ENCODE data around the gene CGREF1. TPM values are rescaled to one million over a fixed set of nuclear protein-coding genes. Genes with fewer than 3 reads are reported as not detected.
"Not testable (repeated sequence)": the region's sequence is repeated elsewhere in the genome, so short reads cannot be mapped to it uniquely, and the experiment has no call there.

The CGREF1 gene
- total RNA-seq, 1 experiment from 2014 or later: 2.1 TPM

DNA sequence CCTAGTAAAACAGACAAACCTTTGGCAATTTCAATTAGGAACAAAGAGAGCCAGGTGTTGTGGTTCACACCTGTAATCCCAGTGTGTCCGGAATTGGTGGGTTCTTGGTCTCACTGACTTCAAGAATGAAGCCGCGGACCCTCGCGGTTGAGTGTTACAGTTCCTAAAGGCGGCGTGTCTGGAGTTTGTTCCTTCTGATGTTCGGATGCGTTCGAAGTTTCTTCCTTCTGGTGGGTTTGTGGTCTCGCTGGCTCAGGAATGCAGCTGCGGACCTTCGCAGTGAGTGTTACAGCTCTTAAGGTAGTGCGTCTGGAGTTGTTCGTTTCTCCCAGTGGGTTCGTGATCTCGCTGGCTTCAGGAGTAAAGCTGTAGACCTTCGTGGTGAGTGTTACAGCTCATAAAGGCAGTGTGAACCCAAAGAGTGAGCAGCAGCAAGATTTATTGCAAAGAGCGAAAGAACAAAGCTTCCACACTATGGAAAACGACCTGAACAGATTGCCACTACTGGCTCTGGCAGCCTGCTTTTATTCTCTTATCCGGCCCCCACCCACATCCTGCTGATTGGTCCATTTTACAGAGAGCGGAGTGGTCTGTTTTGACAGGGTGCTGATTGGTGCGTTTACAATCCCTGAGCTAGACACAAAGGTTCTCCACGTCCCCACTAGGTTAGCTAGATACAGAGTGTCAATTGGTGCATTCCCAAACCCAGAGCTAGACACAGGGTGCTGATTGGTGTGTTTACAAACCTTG, 8.2 kb downstream of the CGREF1 start:
- H2AK5ac ChIP-seq (ENCODE audit: insufficient read length, low read length); H3K4me1 ChIP-seq (ENCODE audit: insufficient read depth, low read length); H3K4me2 ChIP-seq (ENCODE audit: insufficient read depth, insufficient read length, low read length); DNase-seq; H3K56ac ChIP-seq (ENCODE audit: insufficient read length, low read depth, low read length); H3K79me2 ChIP-seq (ENCODE audit: insufficient read depth, low read length); H3K36me3 Mint-ChIP-seq (ENCODE audit: insufficient read depth in 1 of 3, low read depth in 3 of 3); H3K27me3 Mint-ChIP-seq (ENCODE audit: low read depth); H4K5ac ChIP-seq (ENCODE audit: insufficient read length, low read depth, low read length); H2AFZ ChIP-seq (ENCODE audit: low read length); H3K4me1 Mint-ChIP-seq; H4K91ac ChIP-seq (ENCODE audit: insufficient read length, low read depth, low read length); H2BK120ac ChIP-seq (ENCODE audit: low read depth, low read length, poor library complexity, severe bottlenecking); H3K27ac ChIP-seq (ENCODE audit: insufficient read length, low read depth, low read length); H3K9me3 ChIP-seq (ENCODE audit: control insufficient read depth, low read depth, low read length); H3K23ac ChIP-seq (ENCODE audit: insufficient read length, low read depth, low read length); H2BK15ac ChIP-seq (ENCODE audit: low read depth, low read length); H2BK5ac ChIP-seq (ENCODE audit: insufficient read length, low read length); H3K27me3 ChIP-seq (ENCODE audit: insufficient read depth, low read length); H3K14ac ChIP-seq (ENCODE audit: insufficient read depth, low read length); H3K4me3 Mint-ChIP-seq; H3K9ac ChIP-seq (ENCODE audit: extremely low read depth, insufficient read length, low read length); H3T11ph ChIP-seq (ENCODE audit: low read length); H2BK20ac ChIP-seq (ENCODE audit: low read depth, low read length, poor library complexity, severe bottlenecking); H4K20me1 ChIP-seq (ENCODE audit: control insufficient read depth, insufficient read depth, insufficient read length); H4K8ac ChIP-seq (replicated peaks; ENCODE audit: insufficient read length, low read depth, low read length); H3K4ac ChIP-seq (ENCODE audit: low read depth, low read length); H3K23me2 ChIP-seq (ENCODE audit: insufficient read length, low read depth, low read length, poor library complexity, severe bottlenecking); H3K18ac ChIP-seq (ENCODE audit: insufficient read length, low read depth, low read length); H3K79me1 ChIP-seq (ENCODE audit: insufficient read depth, low read depth, low read length, poor library complexity, severe bottlenecking); H2BK12ac ChIP-seq (ENCODE audit: insufficient read length, low read depth, low read length); H3K9me3 Mint-ChIP-seq: not testable (repeated sequence)
- peak overlapping the region in 1 of 3 experiments; percentile 18; a peak in 2 of 7 replicates for H3K27ac Mint-ChIP-seq
- WGBS (ENCODE audit: extremely low coverage, insufficient read length, low lambda C conversion rate): no CpG with 5 or more reads among the region's 24 CpGs

Data from H9 (cell line).